C4-2B (cell line): ENCODE results near the gene B2M.
"Not testable (repeated sequence)": the region's sequence is repeated elsewhere in the genome, so short reads cannot be mapped to it uniquely, and the experiment has no call there.

Experiments used
- ZFX ChIP-seq: fragments of 450-650 bp; IDR thresholded peaks from 2 replicates; pipeline ENCODE4 v1.6.1; 2017
- TF ChIP-seq, protein P1 (sequence below): fragments of 450-650 bp; conservative IDR thresholded peaks from 2 replicates; pipeline ENCODE4 v1.5.1; 2017; ENCODE audit warnings: mild to moderate bottlenecking

DNA sequence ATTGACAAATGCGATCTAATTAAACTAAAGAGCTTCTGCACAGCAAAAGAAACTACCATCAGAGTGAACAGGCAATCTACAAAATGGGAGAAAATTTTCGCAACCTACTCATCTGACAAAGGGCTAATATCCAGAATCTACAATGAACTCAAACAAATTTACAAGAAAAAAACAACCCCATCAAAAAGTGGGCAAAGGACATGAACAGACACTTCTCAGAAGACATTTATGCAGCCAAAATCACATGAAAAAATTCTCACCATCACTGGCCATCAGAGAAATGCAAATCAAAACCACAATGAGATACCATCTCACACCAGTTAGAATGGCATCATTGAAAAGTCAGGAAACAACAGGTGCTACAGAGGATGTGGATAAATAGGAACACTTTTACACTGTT, 32.1 kb downstream of the B2M start:
- TF ChIP-seq, protein P1, sequence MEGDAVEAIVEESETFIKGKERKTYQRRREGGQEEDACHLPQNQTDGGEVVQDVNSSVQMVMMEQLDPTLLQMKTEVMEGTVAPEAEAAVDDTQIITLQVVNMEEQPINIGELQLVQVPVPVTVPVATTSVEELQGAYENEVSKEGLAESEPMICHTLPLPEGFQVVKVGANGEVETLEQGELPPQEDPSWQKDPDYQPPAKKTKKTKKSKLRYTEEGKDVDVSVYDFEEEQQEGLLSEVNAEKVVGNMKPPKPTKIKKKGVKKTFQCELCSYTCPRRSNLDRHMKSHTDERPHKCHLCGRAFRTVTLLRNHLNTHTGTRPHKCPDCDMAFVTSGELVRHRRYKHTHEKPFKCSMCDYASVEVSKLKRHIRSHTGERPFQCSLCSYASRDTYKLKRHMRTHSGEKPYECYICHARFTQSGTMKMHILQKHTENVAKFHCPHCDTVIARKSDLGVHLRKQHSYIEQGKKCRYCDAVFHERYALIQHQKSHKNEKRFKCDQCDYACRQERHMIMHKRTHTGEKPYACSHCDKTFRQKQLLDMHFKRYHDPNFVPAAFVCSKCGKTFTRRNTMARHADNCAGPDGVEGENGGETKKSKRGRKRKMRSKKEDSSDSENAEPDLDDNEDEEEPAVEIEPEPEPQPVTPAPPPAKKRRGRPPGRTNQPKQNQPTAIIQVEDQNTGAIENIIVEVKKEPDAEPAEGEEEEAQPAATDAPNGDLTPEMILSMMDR, result not testable (repeated sequence)
- not testable (repeated sequence) for TF ChIP-seq ZFX
